ENCODE results near the gene PLEKHJ1.

DNA sequence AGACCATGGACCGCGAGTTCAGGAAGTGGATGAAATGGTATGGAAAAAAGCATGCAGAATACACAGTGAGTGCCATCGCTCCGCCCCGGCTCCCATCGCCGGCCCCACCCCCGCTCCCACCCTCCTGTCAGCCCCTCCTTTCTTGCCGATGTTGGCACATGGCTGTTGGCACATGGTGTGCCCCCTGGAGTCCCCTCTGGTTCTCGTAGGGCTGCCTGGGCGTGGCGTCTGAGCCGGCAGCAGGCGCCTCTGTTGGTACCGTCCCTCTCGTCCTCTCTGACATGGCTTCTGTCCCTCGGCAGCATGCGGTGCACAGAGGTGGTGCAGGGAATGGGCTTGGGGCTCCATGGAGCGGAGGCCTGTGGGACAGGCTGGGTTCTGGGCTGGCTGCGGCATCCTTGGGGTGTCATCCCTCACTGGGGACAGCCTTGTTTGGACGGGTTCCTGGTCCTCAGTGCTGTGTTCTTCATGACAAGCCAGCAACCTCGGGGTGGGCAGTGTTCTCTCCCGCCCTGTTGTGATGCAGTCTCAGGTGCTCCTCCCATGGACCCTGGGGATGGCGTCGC is 41.5 kb downstream of the PLEKHJ1 start:
- TF ChIP-seq NFRKB (IDR thresholded peaks at IDR 0.05) (no peak), SUZ12 (IDR thresholded peaks at IDR 0.05) (no peak), ELF4 (IDR thresholded peaks at IDR 0.05) (no peak), BHLHE40 (IDR thresholded peaks at IDR 0.05; ENCODE audit: borderline replicate concordance) (no peak), SP1 (IDR thresholded peaks at IDR 0.05) (no peak)
